Measurements from ENCODE around the gene CRYL1. TPM values are rescaled to one million over a fixed set of nuclear protein-coding genes. Genes with fewer than 3 reads are reported as not detected.

The CRYL1 gene
- total RNA-seq = 100 to 1,000 TPM in 3 of 4 donors, 10 to 100 TPM in 1; 75.0 to 188 (median 145) TPM

- Histone ChIP-seq H3K4me3 (peak within 1 kb of the TSS; percentile 85 to 92 (median 88)), H3K36me3 (no peaks in the 10 kb centered on the region), H3K9me3 (no peaks in the 10 kb centered on the region), H3K27me3 (no peaks in the 10 kb centered on the region), H3K27ac (peak within 1 kb of the TSS; percentile 84 to 92 (median 92)), H3K4me1 (peaks cover 7 to 28% (median 19%) of the 10 kb centered on the region in 4 donors)
- no peak for TF ChIP-seq EP300 (IDR thresholded peaks at IDR 0.05; ENCODE audit: low read depth)
- peak; percentile 61 for TF ChIP-seq POLR2A (IDR thresholded peaks at IDR 0.05)
- TF ChIP-seq CTCF (IDR thresholded peaks at IDR 0.05) = no peak
- TF ChIP-seq POLR2AphosphoS5 (IDR thresholded peaks at IDR 0.05) = peak; percentile 61 to 69 (median 64)
- intact Hi-C loops (cut with DNase I; ENCODE audit: low total_unique reads) (no loop called here), in situ Hi-C loops (cut with MboI; ENCODE audit: low pct_ligation_motif_present in 1 of 4, low pct_unique_long_range_greater_than_20kb in 1 of 4, low sequenced_read_pairs in 3 of 4) (no loop called here)
- DNase-seq = peak; percentile 85
- WGBS, 2 donors (ENCODE audit: low coverage in 1 of 2) = 0% methylated on average over 12 to 76 of the region's 89 CpGs
These were observed at the start of gene CRYL1 for GRCh38 chr13:20525601-20526544. CRYL1 (minus strand) TSS chr13:20525857; CDS start chr13:20525794, 63 bp downstream.

GRCh38 chr13:20573636-20574035, 48.0 kb upstream of the CRYL1 start:
- Histone ChIP-seq H3K4me3 (no peak overlapping the region), H3K27ac (no peak overlapping the region), H3K27me3 (no peaks in the 10 kb centered on the region), H3K9me3 (peaks cover 0 to 5% of the 10 kb centered on the region in 2 donors), H3K4me1 (no peaks in the 10 kb centered on the region), H3K36me3 (peaks cover 0 to 17% (median 8%) of the 10 kb centered on the region in 4 donors)
- in situ Hi-C loops (cut with MboI; ENCODE audit: low pct_ligation_motif_present in 1 of 4, low pct_unique_long_range_greater_than_20kb in 1 of 4, low sequenced_read_pairs in 3 of 4) (no loop called here), intact Hi-C loops (cut with DNase I; ENCODE audit: low total_unique reads) (no loop called here)
- DNase-seq = no peak
- 78 to 87% methylated on average over 1 to 2 of the region's 2 CpGs for WGBS, 2 donors (ENCODE audit: low coverage in 1 of 2)
- TF ChIP-seq CTCF (IDR thresholded peaks at IDR 0.05) = no peak

- Histone ChIP-seq H3K27ac (no peak overlapping the region), H3K4me1 (peaks cover 0 to 4% (median 4%) of the 10 kb centered on the region in 4 donors), H3K27me3 (no peaks in the 10 kb centered on the region), H3K4me3 (no peak overlapping the region), H3K9me3 (peaks cover 0 to 5% of the 10 kb centered on the region in 2 donors), H3K36me3 (peaks cover 0 to 17% (median 8%) of the 10 kb centered on the region in 4 donors)
- no peak for DNase-seq
- 78 to 83% methylated on average over 3 to 4 of the region's 4 CpGs for WGBS, 2 donors (ENCODE audit: low coverage in 1 of 2)
- intact Hi-C loops (cut with DNase I; ENCODE audit: low total_unique reads) (no loop called here), in situ Hi-C loops (cut with MboI; ENCODE audit: low pct_ligation_motif_present in 1 of 4, low pct_unique_long_range_greater_than_20kb in 1 of 4, low sequenced_read_pairs in 3 of 4) (no loop called here)
- no peak for TF ChIP-seq POLR2AphosphoS5 (IDR thresholded peaks at IDR 0.05)
- TF ChIP-seq CTCF (IDR thresholded peaks at IDR 0.05) = no peak
- no peak for TF ChIP-seq POLR2A (IDR thresholded peaks at IDR 0.05)
- TF ChIP-seq EP300 (IDR thresholded peaks at IDR 0.05; ENCODE audit: low read depth) = no peak
These were observed 47.5 kb upstream of the CRYL1 start for GRCh38 chr13:20573186-20573585.

GRCh38 chr13:20571676-20572075, 46.0 kb upstream of the CRYL1 start:
- Histone ChIP-seq H3K4me1 (peaks cover 0 to 11% (median 9%) of the 10 kb centered on the region in 4 donors), H3K27ac (no peak overlapping the region), H3K9me3 (peaks cover 0 to 3% of the 10 kb centered on the region in 2 donors), H3K4me3 (no peak overlapping the region), H3K36me3 (peaks cover 0 to 16% (median 5%) of the 10 kb centered on the region in 4 donors), H3K27me3 (no peaks in the 10 kb centered on the region)
- in situ Hi-C loops (cut with MboI; ENCODE audit: low pct_ligation_motif_present in 1 of 4, low pct_unique_long_range_greater_than_20kb in 1 of 4, low sequenced_read_pairs in 3 of 4) (no loop called here), intact Hi-C loops (cut with DNase I; ENCODE audit: low total_unique reads) (no loop called here)
- no peak for DNase-seq
- TF ChIP-seq POLR2A (IDR thresholded peaks at IDR 0.05) (no peak), EP300 (IDR thresholded peaks at IDR 0.05; ENCODE audit: low read depth) (no peak), POLR2AphosphoS5 (IDR thresholded peaks at IDR 0.05) (no peak), CTCF (IDR thresholded peaks at IDR 0.05) (no peak)

Measured in transverse colon (tissue), 4 donors.